NB4 (cell line): ENCODE results near the gene CHST11.

Experiments used
- DNase-seq: peaks from one replicate; pipeline ENCODE4 v3.0.0; 2010; ENCODE audit warnings: low read depth
- H3K4me3 ChIP-seq: one replicate; pipeline ENCODE4 v1.5.1; 2011; ENCODE audit warnings: mild to moderate bottlenecking, low read depth, low read length, moderate library complexity
- CTCF ChIP-seq: IDR thresholded peaks from one replicate; pipeline ENCODE4 v1.5.1; 2012; ENCODE audit warnings: low read depth, low read length
- MYC ChIP-seq: IDR thresholded peaks from 2 replicates; pipeline ENCODE4 v1.6.1; 2011; ENCODE audit warnings: low read depth, low read length
- POLR2A ChIP-seq: IDR thresholded peaks from 2 replicates; pipeline ENCODE4 v1.6.1; 2011; ENCODE audit warnings: mild to moderate bottlenecking; ENCODE audit not compliant: insufficient read length; ENCODE audit errors: extremely low read depth
- TF ChIP-seq, protein P1 (sequence below): IDR thresholded peaks from 2 replicates; pipeline ENCODE4 v1.6.1; 2011; ENCODE audit warnings: low read depth, low read length

CHST11 gene

DNA sequence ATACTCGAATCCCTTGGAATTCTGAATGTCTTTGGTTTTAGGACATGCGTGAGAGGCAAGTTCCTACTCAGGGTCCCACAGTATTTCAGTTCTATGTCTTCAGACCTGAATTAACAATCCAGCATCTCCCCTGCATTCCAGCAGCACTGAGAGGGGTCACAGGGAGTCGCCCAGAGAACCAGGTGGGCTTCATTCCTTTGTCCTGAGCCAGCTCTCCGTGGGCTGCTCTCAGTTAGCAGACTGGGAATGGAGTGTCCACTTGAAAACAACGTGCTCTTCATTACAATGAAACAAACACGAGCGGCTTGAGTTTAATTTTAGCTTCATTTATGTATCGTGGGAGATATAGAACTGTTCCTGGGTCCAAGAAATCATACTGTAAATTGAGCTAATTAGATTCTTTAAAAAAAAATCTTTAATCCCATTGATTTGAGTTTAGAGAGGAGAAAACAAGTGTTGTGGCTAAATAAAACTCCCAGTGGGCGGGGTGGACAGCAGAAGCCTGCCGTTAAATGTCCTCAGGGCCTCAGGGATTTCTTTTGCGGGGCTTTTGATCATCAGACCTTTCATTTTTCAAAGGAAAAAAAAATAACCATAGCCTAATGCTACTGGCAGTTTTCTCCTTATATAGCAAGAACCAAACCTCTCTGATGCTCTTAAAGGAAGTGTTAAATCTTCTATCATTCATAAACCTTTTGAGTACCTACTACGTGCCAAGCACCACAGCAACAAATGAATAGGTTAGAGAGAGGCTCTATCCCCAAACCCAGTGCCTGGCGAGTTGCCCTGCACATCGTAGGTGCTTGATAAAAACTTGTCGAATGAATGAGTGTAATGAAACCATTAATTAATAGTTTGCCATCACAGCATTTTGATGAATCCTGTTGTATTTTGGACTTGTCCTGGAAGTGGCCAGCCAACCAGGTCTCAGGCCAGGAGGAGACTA, 140.4 kb downstream of the CHST11 start:
- TF ChIP-seq, protein P1, sequence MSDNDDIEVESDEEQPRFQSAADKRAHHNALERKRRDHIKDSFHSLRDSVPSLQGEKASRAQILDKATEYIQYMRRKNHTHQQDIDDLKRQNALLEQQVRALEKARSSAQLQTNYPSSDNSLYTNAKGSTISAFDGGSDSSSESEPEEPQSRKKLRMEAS: no peak
- TF ChIP-seq MYC (no peak), CTCF (no peak), POLR2A (no peak)
- no peak for DNase-seq
- no peak overlapping the region for H3K4me3 ChIP-seq

DNA sequence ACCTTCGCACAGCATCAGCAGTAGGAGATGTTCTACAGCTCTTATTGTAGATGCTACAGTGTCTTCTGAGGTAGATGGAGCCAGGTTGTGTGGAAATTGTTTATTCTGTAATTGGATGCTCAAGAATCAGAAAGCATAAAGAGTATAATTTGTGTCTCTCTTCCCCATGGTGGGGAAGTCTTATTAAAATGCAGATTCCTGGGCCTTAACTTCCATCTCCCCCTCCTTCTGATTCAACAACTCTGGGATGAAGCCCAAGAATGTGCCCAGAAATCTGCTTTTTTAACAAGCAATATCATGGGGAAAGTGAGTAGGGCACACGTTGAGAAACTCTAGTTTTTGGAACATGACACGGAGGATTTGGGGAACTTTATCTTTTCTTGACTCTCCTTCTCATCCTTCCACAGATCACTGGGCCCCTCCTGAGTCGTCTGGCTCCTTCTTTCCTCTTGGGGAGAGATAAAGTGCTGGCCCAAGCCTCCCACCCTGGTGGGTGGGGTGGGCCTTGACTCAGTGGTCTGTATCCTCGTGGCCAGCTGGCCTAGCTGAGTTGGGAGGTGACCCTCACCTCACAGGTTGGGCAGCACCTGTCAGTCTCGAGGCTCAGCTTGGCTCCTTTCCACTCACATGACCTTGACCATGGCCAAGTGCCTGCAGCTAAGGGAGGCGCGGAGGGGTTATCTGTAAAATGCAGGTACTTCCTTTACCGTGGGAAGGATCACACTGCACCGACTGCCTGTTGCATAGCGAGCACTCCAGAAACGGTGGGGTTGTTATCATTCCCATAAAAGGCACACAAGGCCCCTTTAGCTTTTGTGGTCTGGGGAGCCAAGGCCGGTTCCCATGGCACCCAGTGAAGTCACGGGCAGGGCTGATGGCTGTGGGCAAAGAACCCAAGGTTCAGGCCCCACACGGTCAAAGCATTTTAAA, 141.9 kb downstream of the CHST11 start:
- peak; percentile 75 for DNase-seq
- H3K4me3 ChIP-seq: no peak overlapping the region
- TF ChIP-seq POLR2A: no peak
- TF ChIP-seq, protein P1: no peak
- no peak for TF ChIP-seq MYC
- no peak for TF ChIP-seq CTCF

DNA sequence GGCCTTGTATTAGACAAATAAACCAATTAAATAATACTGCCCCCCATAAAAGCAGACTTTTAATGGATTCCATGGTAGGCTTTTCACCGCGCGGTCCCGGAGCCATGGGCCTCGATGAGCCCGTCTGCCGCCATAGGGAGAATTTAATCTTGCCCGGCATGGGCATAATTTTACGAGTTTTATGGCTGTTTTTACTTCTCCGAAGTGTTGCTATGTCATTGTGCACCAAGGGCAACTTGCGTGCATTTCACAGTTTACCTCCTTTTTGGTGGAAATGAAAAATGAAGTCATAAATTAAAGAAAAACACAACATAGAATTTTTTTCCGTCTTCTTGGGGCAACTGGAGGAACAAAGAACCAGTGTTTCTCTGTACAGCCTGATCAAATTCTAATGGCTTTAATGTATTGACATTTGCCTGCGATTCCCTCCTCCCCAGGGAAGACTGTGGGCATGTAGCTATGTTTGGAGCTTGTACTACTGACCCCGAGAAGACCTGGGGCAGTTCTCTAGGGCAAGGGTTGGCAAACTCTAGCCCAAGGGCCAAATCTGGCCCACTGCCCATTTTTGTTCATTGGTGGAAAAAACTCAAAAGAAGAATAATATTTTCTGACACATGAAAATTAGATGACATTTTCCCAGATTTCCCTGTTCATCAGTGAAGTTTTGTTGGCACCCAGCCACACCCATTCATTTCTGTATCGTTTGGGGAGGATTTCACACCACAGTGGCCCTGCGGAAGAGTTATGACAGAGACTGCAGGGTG, 142.7 kb downstream of the CHST11 start:
- DNase-seq: no peak
- H3K4me3 ChIP-seq: no peak overlapping the region
- no peak for TF ChIP-seq POLR2A
- TF ChIP-seq MYC: no peak
- TF ChIP-seq, protein P1: no peak
- TF ChIP-seq CTCF: no peak

DNA sequence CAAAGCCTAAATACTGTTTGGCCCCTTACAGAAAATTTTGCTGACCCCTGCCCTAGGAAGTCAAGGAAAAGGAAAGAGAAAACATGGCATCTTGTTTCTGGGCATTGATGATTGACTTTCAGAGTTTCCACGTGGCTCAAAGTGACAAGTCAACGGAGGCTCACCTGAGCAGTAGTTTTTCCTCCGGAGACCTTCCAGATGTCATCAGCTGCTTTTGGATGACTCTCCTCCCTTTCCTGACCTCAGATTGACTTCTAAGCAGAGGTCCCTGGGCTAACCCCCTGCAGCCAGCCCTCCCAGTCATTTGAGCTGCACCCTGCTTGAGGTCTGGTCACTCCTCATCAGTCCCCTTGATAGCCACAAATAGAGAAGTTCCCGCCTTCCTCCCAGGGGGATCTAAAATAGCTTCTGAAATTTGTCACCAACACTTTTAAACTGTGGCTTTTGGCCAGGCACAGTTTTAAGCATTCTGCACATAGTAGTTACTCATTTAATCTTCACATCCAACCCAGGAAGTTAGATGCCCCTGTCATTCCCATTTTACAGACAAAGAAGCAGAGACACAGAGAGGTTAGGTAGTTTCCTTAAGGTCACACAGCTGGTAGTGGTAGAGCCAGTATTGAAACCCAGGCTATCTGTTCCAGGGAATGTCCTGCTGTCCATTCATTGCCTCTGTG, 143.4 kb downstream of the CHST11 start:
- no peak for TF ChIP-seq MYC
- no peak for TF ChIP-seq POLR2A
- TF ChIP-seq, protein P1: no peak
- TF ChIP-seq CTCF: no peak
- peak; percentile 82 for DNase-seq
- H3K4me3 ChIP-seq: no peak overlapping the region
